GM19035 (cell line): Measurements from ENCODE around the gene TRIM17.

ENCODE experiments used
- ATAC-seq: cut with Tn5 transposase; IDR thresholded peaks from one replicate; pipeline ENCODE4 v1.9.1; 2021; ENCODE audit not compliant: unreplicated experiment

The TRIM17 gene

DNA sequence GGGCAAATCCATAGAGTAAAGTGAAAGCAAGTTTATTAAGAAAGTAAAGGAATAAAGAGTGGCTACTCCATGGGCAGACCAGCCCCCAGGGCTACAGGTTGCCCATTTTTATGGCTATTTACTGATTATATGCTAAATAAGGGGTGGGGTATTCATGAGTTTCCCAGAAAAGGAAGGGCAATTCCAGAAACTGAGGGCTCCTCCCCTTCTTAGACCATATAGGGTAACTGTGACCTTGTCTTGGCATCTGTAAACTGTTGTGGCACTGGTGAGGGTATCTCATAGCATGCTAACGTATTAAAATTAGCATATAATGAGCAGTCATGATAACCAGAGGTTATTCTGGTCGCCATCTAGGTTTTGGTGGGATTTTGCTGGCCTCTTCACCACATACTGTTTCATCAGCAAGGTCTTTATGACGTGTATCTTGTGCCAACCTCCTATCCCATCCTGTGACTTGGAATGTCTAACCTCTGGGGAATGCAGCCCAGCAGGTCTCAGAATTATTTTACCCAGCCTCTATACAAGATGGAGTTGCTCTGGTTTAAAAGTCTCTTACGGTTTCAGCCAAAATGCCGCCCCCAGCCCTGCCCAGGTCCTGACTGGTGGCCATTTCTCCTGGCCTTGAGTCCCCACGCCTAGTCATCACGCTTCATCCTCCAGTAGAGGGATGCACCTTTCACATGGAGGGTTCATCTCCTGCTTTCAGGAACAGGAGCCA is 982 bp upstream of the TRIM17 start:
- no peak for ATAC-seq

GRCh38 chr1:228417061-228417460 is 400 bp upstream of the TRIM17 start:
- no peak for ATAC-seq

DNA sequence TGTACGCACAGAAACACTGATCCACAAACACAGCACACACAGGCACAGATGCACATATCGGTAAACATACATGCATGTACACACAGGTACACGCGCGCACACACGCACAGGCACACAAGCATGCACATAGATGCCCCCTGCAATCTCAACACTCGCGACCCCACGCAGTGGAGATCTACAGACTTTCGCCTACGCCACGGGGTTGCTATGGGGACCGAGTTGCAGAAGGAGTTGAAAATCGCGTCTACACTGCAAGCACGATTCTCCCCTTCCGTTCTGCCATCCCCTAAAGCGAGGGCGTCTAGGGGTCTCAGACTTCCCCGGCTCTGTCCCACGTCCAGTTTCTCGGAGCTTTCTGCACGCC is 826 bp downstream of the TRIM17 start:
- ATAC-seq, result no peak

GRCh38 chr1:228415221-228415620 is 1.4 kb downstream of the TRIM17 start:
- ATAC-seq, result no peak

DNA sequence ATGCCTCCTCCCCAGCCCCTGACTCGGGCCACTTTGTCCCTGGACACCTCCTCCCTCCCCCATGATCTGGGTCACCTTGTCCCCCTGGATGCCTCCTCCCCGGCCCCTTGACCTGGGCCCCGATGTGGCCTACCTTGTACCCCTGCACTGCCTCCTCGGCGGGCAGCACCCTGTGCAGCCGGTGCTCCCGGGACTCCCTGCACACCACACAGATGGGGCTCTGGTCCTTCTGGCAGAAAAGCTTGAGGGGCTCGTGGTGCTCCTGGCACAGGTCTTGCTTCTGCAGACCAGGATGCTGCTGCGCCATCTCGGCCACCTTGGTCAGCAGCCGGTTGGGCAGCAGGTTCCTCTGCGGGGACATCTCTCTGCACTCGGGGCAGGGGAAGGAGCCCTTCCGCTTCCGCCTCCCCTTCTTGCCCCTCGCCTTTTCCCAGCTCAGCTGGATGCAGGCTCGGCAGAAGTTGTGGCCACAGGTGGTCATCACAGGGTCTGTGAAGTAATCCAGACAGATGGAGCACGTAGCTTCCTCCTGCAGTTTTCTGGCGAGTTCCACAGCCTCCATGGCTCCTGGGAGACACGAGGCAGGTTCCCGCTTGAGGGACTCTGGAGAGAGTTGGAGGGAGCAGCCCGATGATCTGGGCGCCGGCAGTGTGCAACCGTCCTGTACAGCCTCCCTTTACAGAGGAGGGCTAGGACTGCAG is 2.0 kb downstream of the TRIM17 start:
- no peak for ATAC-seq

DNA sequence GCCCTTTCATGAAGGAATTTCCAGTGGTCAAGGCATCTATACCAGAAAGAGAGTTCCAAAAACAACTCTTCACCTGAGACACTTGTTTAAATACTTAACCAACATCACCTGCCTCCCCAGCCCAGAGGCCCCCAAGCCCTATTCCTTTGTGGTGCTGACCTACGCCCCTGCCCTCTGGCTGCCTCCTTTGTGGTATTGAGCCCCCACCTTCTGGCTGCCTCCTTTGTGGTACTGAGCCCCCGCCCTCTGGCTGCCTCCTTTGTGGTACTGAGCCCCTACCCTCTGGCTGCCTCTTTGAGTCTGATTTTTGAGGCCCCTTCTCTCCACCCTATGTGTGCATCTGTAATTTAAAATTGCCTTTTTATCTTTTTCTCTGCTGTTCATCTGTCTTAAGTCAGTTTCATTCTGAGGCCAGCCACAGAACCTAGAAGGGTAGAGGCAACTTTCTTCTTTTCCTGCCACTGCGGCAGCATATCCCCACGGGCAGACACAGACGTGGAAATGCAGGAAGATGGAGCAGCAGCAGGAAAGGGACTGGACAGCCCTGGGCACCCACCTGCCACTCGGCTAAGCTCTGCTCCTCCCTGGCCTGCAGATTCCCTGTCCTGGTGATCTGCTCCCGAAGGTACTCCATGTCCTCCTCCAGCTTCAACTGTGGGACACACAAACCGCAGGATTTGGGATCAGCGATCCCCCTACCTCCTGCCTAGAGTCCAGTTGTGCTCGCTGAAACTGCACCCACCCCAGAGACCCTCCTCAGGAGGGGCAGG is 3.2 kb downstream of the TRIM17 start:
- ATAC-seq, result no peak

GRCh38 chr1:228411548-228412430 is 4.9 kb downstream of the TRIM17 start:
- ATAC-seq, result no peak

DNA sequence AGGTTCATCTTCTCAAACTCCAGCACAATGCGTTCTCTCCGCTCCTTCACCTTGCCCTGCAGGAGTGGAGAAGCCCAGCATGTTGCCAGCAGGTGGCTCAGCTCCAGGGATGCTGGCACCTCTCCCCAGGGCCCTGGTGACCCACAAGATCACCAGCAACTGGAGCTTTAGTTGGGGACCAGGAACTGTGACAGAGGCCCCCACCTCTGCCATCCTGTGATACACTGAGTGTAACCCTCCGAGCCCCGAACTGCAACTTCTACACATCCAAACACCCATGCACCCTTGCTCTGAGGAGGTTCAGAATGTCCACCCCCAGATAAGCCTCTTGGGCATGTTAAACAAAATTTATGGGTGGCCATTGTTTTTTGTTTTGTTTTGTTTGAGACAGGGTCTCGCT is 5.5 kb downstream of the TRIM17 start:
- ATAC-seq, result no peak

DNA sequence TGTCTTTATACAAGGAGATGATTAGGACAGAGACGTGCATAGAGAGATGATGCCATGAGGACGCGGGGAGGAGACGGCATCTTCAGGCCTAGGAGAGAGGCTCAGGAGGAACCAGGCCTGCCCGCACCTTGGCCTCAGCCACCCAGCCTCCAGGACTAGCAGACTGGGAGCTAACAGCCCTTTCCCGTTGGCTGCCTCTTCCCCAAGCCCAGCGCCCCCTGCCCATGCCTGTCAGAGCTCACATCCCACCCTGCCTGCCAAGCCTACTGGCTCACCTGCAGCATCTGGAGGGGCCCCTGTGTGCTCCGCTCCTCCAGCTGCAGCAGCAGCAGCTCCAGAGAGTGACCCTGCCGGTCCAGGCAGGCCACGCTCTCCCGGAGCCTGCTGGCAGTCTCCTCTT is 6.0 kb downstream of the TRIM17 start:
- no peak for ATAC-seq

GRCh38 chr1:228410015-228410414 is 6.6 kb downstream of the TRIM17 start:
- ATAC-seq, result no peak

DNA sequence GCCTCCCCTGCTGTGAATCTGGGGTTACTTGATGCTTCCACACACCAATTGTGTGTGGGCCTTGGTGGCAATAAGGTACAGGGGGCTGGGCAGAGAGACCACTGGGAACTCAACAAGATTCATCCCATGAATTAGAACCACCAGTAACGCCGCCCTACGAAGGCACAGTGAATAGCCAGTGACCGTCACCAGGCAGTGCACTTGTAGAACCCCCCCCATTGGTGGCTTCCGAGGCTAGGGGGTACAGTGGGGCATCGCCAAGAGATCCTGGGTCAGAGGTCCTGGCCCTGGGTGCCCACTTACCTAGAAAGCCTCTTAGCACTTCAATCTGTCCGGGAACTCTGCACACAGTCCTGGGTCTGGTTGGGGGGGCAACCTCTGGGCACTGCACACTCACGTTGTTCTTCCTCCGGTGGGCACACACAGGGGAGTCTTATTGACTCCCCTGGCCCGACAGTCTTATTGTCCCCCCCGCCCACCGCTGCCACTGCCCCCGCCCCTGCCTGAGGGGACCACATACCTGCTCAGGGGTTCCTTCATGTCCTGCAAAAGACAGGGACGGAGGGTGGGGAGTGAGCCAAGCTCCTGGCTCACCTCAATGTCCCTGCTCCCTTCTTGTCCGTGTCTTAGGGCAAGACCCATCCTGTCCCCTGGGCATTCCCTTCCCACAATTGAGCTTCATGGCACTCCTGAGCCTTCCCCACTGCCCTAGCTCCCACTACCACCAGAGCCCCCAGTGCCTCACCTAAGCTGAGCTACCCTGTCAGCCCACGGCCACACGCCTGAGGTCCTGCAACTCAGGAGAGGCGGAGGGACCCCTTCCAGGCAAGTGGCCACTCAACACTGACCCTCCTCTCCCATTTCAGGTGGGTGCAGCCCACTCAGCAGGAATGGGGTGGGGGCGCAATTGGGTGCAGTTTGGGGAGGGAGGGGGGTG is 7.5 kb downstream of the TRIM17 start:
- no peak for ATAC-seq

DNA sequence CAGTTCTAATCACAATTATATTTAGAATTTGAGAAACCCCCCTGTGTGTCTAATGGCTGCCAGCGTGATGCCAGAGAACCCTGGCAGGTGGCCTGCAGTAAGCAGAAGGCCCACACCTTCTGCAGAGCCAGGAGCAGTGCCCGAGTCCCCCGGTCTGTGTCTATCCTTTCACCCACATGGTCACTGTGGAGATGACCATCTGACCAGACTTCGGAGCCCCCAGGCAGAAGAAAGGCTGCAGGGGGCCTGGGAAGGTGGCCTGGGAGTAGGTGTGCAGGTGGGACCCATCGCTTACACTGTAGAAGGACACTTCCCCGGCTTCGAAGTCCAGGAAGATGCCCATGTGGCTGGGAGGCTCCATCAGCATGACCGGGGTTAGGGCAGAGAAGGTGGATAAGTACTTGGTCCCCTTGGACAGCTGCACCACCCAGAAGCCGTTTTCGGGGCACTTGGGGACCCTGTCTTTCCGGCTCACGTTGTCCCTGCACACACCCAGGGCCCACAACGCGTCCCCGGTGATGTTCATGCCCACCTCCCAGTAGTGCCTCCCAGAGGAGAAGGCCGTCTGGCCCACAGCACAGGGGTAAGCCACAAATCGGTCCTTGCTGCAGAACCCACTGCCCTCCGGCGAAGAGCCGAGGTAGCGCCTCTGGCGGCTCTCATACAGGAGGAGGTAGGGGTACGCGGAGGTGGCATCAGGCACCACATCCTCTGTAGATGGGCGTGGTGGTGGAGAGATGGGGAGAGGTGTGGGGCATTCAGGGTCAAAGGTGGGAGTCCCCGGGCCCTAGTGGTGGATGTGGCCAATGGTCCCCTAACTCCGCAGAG is 8.4 kb downstream of the TRIM17 start:
- ATAC-seq, result no peak

GRCh38 chr1:228407106-228408040 is 9.3 kb downstream of the TRIM17 start:
- ATAC-seq, result no peak

- ATAC-seq, result no peak
Measured at GRCh38 chr1:228405979-228406228, 10.8 kb downstream of the TRIM17 start.

DNA sequence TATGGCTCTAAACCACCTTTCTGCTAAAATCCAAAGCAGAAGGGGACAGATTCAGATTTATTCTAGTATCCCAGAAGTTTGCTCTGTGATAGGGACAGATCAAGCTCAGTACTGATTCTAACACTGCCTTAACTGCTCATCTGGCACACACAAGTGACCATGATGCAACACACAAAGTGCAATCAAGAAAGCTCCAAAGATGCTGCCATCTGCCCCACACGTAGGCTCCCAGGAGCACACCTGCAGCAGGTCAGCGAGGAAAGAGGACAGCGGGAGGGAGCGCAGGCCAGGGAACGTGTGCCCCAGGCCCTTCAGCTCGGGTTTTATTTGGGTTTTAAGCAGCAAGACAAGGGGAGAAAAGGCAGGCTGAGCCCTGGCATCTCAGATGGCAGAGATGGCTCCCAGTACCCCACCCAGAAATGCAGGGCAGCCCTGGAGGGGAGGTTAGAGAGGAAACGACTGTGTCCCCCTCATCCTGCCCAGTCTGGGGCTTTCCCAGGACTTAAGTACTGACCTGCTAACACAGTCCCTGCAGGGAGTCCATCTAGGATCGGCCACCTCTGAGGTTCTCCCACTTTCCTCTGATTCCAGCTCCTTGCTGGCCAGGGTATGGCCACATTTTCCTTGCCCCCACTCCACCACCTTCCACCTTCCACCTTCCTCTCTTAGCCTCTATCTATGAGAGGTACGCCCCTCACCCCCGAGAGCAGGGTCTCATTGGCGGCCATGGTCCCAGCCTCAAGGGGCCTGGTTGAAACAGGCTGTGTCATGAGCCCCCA is 11.3 kb downstream of the TRIM17 start:
- ATAC-seq, result no peak

DNA sequence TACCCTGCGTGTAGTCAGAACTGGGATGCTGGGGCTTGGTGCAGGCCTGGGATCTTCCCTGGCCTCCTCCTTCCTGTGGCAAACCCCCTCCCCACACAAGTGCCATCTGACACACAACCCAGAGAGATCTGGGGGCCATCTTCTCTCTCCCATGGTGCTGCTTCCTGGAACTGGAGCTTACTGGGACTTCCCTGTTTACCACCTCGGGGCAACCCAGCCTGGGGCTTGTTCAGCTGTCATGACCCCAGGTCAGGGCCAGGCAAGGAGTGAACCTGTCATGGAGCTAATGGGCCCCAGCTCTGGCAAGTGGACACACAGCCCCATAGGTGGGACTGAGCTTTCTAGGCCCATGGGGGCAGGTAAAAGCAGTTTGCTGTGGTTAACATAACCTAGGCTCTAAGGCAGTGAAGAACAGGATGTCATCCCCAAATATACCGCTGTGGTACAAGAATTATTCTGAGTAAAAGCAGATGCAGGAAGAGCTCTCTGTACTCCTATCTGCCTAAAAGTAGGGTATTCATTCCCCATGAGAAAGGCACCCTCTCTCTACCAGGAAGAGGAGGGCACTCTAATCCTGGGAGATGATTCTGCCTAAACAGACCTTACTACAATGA is 12.4 kb downstream of the TRIM17 start:
- ATAC-seq, result no peak

DNA sequence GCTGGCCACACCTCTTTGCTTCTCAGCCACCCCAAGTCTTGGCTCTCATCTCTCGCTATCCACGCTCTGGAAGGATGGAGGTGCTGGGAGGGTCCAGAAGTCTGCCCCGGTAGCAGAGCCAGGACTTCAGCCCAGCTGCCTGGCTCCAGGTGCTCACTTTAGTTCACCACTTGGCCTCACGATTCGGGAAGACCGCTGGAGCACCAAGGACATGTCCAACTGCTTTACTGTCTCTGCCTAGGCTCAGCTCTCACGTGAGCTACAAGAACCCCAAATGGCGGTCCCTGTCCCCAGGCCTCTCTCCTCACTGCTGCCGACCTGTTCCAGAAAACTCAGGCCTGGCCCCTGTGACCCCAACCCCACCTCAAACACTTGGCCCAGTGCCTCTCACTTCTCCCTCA is 13.4 kb downstream of the TRIM17 start:
- no peak for ATAC-seq
